ENCODE data around the gene VSTM2L.

- TF ChIP-seq CTCF (IDR thresholded peaks at IDR 0.05; ENCODE audit: low read depth, low read length) (no peak), POLR2A (IDR thresholded peaks at IDR 0.05; ENCODE audit: extremely low read depth, insufficient read length) (no peak)
Observed at GRCh38 chr20:37920270-37920669, 17.3 kb downstream of the VSTM2L start.
